Measurements from ENCODE around the gene CFAP70.

DNA sequence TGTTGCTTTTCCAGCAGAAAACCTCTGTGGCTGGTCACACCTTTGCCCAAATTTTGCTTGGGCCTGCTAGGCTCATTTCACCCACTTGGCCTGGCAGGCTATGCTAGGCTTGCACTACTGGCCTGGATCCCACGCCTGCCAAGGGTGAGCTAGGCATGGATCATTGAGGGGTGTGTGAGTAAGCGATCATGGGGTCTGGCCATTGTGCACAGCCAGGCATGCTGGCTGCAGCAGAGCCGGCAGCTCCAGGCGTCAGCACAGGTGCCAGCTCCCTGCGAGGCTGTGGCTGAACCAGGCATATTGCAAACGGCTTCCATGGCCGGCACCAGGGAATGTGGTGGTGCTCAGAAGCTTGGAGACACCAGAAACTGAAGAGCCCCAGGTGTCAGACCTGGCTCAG is 19.2 kb downstream of the CFAP70 start:
- TF ChIP-seq, protein P1, sequence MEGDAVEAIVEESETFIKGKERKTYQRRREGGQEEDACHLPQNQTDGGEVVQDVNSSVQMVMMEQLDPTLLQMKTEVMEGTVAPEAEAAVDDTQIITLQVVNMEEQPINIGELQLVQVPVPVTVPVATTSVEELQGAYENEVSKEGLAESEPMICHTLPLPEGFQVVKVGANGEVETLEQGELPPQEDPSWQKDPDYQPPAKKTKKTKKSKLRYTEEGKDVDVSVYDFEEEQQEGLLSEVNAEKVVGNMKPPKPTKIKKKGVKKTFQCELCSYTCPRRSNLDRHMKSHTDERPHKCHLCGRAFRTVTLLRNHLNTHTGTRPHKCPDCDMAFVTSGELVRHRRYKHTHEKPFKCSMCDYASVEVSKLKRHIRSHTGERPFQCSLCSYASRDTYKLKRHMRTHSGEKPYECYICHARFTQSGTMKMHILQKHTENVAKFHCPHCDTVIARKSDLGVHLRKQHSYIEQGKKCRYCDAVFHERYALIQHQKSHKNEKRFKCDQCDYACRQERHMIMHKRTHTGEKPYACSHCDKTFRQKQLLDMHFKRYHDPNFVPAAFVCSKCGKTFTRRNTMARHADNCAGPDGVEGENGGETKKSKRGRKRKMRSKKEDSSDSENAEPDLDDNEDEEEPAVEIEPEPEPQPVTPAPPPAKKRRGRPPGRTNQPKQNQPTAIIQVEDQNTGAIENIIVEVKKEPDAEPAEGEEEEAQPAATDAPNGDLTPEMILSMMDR (IDR thresholded peaks at IDR 0.05), result no peak
- TF ChIP-seq POLR2A (IDR thresholded peaks at IDR 0.05) (no peak), POLR2AphosphoS5 (IDR thresholded peaks at IDR 0.05) (no peak), EP300 (IDR thresholded peaks at IDR 0.05) (no peak)

Data from gastroesophageal sphincter (tissue), 3 donors.